HG02642 (cell line): Measurements from ENCODE around the gene YPEL2.

Experiments used
- ATAC-seq: cut with Tn5 transposase; IDR thresholded peaks from one replicate; pipeline ENCODE4 v1.9.1; 2021; ENCODE audit warnings: mild to moderate bottlenecking; ENCODE audit not compliant: unreplicated experiment, poor library complexity

Gene YPEL2

DNA sequence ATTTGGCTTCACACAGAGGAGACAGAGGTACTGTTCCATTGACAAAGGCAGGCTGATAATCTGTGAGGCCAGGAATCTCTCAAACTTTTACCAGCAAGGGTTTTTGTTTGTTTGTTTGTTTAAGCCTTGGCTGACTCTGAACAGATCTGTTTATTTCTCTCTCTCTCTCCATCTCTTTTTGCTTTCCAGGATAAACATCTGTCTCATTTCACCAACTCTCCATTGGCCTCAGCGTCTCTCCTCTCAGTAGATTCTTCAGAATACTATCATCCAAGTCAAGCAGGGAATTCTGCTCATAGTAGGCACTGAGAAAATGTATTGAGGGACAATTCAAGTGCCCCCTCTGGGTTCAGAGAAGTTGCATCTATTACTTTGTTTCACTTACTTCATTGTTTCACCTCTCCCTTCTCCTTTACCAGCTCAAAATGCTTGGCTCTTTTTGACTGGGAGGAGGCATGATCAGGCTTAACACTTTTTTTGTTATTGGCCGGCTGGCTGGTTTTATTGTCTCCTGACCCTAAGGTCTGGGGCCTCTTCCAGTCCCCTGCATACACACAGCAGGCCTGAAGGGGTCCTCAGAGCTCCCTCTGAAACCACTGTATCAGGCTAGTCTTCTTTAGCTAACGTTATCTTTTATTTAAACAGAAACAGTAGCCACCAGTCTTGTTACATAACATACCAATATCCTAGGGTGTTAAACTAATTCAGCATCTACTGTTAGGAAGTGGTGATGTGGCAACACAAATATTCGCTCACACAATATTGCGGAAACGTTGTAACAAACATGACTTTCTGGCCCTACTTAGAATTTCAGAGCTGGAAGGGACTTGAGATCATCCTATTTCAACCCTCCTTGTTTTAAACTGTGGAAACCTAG, 2.0 kb upstream of the YPEL2 start:
- ATAC-seq: no peak

DNA sequence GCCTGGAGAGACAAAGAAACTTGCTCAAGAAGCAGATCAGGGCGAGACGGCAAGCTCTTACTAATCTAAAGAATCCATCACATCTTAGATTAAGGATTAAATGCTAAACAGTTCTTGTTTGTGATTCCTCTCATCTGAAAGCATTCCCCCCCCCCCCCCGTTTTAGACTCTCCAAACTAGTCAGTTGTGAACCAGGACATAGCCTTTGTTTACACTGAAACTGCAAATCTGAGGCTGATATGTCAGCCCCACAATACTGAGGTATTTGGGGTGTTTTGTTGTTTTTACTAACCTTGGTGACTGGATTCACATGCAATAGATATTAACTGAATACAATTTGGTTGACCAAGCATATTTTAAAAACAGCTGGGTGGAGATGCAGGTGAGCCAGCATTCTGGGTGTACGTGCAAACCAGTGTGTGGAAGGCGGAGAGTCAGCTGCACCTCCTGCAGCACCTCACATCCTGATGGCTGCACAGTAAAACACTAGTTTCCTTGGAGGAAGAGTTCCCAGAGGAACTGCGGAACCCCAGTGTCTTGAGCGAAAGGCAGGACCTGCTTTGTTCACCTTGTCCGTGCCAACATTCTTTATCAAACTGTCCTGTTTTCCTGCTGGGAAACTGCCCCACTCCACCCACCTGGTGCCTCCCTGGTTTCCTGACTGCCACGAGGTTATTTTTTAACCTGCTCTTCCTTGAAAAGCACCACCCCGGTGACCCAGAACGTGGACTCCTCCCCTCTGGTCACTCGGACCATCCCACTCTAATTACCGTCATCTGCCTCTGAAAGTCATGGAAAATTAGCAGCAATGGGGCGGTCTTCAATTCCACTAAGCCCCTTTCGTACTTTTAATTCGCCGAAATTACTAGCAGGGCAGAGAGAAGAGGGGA, 1.2 kb upstream of the YPEL2 start:
- ATAC-seq: no peak

DNA sequence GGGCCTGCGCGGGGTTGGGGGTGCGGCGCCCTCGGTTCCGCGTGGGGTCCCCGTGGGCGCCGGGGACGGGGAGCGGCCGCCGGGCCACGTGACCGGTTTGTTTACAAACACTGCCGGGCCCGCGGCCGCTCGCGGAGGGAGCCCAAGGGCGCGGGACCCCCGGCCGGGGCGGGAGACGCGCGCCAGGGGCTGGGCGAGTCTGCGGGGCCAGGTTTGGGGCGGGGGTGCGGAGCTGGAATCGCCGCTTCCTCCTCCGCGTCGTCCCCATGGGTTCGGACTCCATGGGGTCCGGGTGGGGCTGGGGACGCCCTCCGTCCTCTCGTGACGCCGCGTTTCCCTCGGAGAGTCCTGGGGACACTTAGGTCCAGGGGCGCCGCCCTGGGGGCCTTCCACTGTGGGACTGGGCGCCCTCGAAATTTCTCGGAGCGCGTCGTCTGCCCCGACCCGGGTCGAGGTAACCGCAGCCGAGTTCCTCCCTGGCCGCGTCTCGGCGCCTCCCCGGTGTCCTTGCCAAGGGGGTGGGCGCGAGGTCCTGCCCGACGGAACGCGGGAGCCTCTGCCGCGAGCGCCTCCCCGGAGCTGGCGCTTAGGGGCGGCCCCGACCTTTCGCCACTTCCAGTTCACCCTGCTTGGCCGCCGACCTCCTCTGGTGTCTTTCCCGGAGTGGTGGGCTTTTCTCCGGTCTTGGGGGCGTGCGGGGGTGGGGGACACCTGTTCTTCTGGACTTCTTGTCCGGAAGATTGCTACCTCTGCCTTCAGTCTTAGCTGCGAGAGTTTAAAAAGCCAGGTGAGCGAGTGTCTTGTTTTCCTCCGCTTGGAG, 684 bp downstream of the YPEL2 start:
- peak; percentile 35 for ATAC-seq

DNA sequence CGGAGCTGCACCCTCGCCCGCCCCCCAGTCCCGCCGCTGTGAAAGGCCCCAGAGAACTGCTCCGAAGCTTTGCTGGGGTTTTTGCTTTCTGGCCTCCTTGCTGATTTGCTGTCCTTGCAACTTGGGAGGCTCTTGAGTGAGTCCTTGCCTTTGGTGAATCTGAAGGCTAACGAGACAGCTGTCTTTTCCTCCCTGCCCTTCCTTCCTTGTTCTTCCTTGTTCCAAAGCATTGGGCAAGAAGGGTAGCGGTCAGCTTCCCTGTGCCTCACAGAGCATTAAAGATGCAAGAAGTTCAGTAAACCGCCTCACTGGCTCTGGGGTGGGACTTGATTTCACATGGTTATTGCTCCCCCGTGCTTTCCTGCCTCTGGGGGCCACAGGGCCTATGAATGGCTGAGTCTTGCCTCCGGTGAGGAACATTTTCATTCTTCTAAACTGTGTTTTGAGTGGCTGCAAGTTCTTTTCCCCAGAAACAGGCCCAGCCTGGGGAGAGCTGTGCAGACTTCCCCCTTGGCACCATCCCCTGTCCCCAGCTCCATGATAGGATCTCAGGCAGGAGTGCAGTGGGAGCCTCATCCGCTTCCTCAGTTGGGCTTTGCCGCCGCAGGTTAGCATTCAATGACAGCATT, 1.4 kb downstream of the YPEL2 start:
- ATAC-seq: no peak

DNA sequence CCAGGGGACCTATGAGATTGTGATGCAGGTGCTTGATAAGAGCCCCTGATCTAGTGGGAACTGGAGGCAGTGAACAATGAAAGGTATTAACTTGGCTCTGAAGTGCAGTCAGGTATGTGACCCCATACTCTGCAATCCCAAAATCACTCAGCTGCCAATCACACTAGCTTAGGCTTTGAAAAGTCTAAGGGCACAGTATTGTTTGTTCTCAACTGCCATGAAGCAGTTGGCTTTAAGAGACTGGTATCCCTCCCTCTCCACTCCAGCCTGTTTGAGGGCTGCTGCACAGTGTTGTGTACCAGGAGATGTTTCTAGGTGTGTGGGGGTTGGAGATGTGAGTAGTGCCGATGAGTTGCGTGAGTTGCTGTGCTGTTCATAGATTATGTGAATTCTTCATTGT, 2.4 kb downstream of the YPEL2 start:
- ATAC-seq: no peak

- no peak for ATAC-seq
Observed at GRCh38 chr17:59335685-59336084, 4.2 kb downstream of the YPEL2 start.

GRCh38 chr17:59337741-59338299, 6.4 kb downstream of the YPEL2 start:
- no peak for ATAC-seq

DNA sequence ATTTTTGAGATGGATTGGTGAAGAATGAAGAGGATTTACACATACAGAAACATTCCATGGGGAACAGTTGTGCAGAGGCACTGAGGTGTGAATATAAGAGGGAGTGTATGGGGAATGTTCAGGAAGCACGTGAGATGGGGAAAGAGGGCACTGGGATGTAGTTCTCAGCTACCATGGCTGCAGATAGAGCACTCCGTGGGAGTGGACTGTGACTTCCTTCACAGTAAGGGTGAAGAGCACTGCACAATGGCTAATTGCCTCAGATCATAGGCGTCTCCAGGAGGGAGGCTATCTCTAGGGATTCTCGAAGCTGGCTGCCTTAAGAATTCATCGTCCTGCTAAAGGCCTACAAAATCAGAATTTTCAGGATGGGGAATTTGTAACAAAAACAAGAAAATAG, 7.0 kb downstream of the YPEL2 start:
- ATAC-seq: no peak

DNA sequence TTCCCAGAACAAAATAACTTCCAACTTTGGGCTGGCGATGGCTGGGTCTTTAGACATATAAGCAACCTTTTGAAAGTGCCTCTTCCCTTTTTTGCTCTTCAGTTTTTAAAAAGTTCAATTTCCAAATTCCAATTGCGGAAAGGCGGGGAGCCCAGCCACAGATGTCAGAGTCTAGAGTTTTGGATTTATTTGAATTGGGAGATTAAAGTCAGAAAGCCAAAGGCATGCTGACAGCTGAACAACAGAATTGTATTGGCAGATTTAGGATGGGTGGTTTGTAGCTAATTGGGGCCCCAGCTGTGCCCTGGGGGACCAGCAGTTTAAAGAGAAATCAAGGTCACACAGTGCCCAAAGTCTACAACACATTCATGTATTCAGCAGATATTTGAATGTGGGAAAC, 10.5 kb downstream of the YPEL2 start:
- no peak for ATAC-seq

DNA sequence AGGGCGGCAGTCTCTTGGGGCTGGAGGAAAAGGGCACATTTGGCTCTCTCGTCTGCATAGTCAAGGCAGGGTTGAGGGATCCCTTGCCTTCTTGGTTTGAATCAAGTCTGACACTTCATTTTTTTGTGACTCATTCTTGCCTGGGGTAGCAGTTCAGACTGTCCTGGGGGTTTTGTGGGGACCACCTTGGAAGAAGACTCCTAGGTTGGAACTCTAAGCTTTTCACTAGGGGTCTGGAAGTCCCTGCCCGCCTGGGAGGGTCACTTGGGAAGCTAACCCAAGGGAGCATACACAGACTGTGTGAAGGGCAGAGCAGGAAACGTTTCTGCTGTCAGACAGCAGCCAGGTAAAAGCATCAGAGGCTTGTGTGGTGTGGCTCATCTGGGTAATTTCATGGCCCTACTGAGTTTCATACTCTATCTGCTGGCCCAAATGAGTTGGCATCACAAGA, 11.3 kb downstream of the YPEL2 start:
- no peak for ATAC-seq

DNA sequence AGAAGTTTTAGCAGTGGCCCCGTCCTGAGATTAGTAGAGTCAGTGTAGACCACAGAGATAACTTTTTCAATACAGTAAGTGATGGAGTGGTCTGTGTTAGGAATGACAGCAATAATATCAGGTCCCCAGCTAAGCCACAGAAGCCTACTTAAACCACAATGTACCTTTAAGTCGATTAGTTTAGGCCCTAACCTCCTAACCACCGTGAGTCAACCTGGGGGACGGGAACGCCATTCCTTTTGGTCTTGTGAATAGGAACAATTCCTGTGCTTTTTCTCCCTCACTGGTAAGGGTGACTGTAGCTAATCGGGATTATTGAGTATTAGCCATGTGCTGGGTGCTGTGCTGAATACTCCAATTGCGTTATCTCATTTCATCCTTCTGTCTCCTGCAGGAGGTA, 14.0 kb downstream of the YPEL2 start:
- ATAC-seq: no peak

GRCh38 chr17:59346341-59346740, 14.9 kb downstream of the YPEL2 start:
- no peak for ATAC-seq

- ATAC-seq: no peak
Observed at GRCh38 chr17:59346876-59347407, 15.5 kb downstream of the YPEL2 start.

- ATAC-seq: no peak
Observed at GRCh38 chr17:59347975-59348391, 16.5 kb downstream of the YPEL2 start.

- ATAC-seq: no peak
Observed at GRCh38 chr17:59349178-59349577, 17.7 kb downstream of the YPEL2 start.

DNA sequence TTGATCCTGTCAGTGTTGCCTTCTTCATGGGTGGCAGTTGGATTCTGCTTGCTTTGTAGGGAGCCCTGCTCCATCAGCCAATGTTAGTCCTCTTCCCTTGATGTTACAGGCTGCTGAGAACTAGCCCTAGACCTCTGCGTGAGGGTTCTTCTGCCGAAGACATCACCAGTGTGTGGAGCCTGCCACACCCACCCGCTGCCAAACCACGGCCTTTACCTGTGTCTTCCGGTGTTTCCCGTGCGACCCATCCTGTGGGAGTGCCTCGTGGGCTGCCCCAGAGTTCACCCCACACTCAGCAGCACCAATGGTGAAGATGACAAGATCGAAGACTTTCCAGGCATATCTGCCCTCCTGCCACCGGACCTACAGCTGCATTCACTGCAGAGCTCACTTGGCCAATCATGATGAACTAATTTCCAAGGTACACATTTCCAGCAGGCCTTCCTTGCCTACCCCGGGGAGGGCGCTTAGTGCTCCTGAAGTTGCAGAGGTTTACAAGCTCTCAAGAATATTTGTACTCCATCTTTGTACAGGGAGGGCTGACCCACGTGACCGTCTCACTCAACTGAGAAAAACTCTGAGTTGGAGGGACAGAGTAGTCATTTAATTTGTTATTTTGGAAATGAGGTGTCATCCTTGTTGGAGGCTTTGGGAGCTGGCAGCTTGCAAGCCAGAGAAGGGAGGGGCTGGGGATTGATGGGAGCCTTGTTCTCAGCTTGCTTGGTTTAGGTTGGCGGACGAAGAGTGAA, 21.8 kb downstream of the YPEL2 start:
- ATAC-seq: no peak

DNA sequence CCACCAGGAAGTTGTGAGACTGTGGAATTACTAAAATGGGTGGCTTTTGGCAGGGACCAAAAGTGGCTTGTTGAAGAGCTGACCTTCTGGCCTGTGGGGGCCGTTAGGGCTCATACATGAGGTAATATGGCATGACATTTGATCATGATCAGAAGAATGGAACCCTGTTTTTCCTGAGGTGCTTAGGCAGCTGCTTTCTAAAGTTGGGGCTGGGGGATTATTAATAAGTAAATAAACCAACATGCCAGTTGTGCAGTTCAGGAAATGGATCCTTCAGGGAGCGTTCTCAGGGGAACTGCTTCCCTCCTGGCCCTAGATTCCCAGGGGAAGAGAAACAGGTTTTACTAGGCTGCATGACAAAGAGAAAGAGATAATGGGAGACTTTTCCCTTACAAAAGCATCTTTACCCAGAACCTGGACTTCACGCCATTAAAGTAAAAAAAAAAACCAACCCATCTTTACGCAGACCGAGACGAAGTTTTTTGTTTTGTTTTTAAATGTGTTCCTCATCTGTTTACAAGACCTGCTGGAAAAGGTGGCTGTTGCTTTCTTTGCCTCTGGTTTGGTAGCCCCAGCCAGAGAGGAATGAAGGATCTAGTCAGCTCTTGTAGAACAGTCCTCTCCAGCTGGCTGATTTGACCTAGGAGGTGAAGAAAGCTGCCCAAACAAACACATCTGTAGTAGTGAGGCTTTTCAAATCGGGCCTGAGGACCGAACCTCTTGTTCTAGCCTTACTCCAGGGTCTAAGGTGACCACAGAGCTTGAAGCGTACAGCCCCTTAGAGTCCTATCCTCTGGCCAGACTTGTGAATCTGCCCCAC, 22.7 kb downstream of the YPEL2 start:
- ATAC-seq: no peak
